Measurements from ENCODE around the gene TOP3A.

GRCh38 chr17:18315562-18315922, 748 bp upstream of the TOP3A start:
- TF ChIP-seq CTCF (IDR thresholded peaks at IDR 0.05) (no peak), POLR2AphosphoS5 (IDR thresholded peaks at IDR 0.05) (no peak), POLR2A (IDR thresholded peaks at IDR 0.05) (no peak)
